Heart left ventricle (tissue), 16 donors: ENCODE data around the gene KCND1. TPM values are rescaled to one million over a fixed set of nuclear protein-coding genes. Genes with fewer than 3 reads are reported as not detected.
A peak's percentile ranks its signal among the peaks of the same experiment; 100 is the strongest.

Experiments used
- ATAC-seq, 4 donors: fragments of 200-7000 bp; cut with Tn5 transposase; one replicate each; pipeline ENCODE4 v1.9.1; 2020 to 2022; ENCODE audit warnings: moderate library complexity in 4 of 4, mild to moderate bottlenecking in 3 of 4, moderate number of reproducible peaks in 1 of 4
- DNase-seq, 5 donors: peaks; one replicate each; pipeline ENCODE4 v3.0.0-alpha.2; 2020
- H3K27ac ChIP-seq, 12 donors: fragments of 200-600 bp; sonication (generic) in 4 of 12; one replicate each; pipeline versions ENCODE4 v1.5.0 to v1.8.0; 2016 to 2022; ENCODE audit warnings: mild to moderate bottlenecking in 2 of 12
- H3K27me3 ChIP-seq, 9 donors: fragments of 200-600 bp; sonication (generic) in 2 of 9; one replicate each; pipeline versions ENCODE4 v1.5.1 to v1.8.0; 2016 to 2022; ENCODE audit warnings: mild to moderate bottlenecking in 3 of 9
- H3K36me3 ChIP-seq, 9 donors: fragments of 200-600 bp; sonication (generic) in 2 of 9; one replicate each; pipeline versions ENCODE4 v1.5.0 to v1.8.0; 2018 to 2022; ENCODE audit warnings: mild to moderate bottlenecking in 2 of 9
- H3K4me1 ChIP-seq, 12 donors: fragments of 200-600 bp; sonication (generic) in 4 of 12; one replicate each; pipeline versions ENCODE4 v1.5.0 to v1.8.0; 2016 to 2022; ENCODE audit warnings: mild to moderate bottlenecking in 3 of 12
- H3K4me3 ChIP-seq, 12 donors: fragments of 200-600 bp; sonication (generic) in 4 of 12; one replicate each; pipeline versions ENCODE4 v1.5.0 to v1.8.0; 2017 to 2022; ENCODE audit warnings: mild to moderate bottlenecking in 9 of 12, moderate library complexity in 4 of 12
- H3K9me3 ChIP-seq, 12 donors: fragments of 200-600 bp; sonication (generic) in 4 of 12; one replicate each; pipeline versions ENCODE4 v1.5.0 to v1.8.0; 2016 to 2022; ENCODE audit warnings: mild to moderate bottlenecking in 1 of 12
- CTCF ChIP-seq, 12 donors: fragments of 200-600 bp; sonication (generic) in 4 of 12; IDR thresholded peaks; one replicate each; pipeline versions ENCODE4 v1.5.0 to v1.8.0; 2018 to 2022; ENCODE audit warnings: antibody characterized with exemption in 12 of 12, mild to moderate bottlenecking in 5 of 12
- POLR2A ChIP-seq, 2 donors: fragments of 450-650 bp; IDR thresholded peaks; one replicate each; pipeline ENCODE4 v1.6.1; 2017; ENCODE audit warnings: antibody characterized with exemption in 2 of 2, mild to moderate bottlenecking in 2 of 2, moderate library complexity in 2 of 2
- WGBS, 4 donors: extraction: QIAGEN DNeasy Blood & Tissue Kit in 2 of 4; methylation state at CpG; one replicate each; pipeline versions ENCODE4 v1.1.5 to v1.1.7; 2013 to 2018; 5-methylcytosine and 5-hydroxymethylcytosine counted together
- intact Hi-C, 10 donors: fragments of 100-400 bp; cut with DNase I; formaldehyde crosslinking; loops; one replicate each; pipeline versions ENCODE4 v1.11.1 to v1.14.2; 2022
- polyA plus RNA-seq, 2 donors: library from polyadenylated mRNA; stranded (reverse); fragments of 200-250 nt; gene quantifications; one replicate each; pipeline ENCODE4 v1.2.3, GENCODE V29; 2013
- total RNA-seq, 9 donors: library from RNA; depleted of rRNA in 2 of 9; stranded (reverse); fragments of >200 nt in 2 of 9; fragmentation: NEBNext Ultra II Directional in 3 of 9; extraction: Animal tissue kit (Norgen Biotek cat#: 25700) in 3 of 9; gene quantifications; one replicate each; pipeline versions ENCODE4 v1.1.0 to v1.2.4, GENCODE V29; 2016 to 2023
- donor health status: ischemic (EF 13 %, LVEDD 7.1; RV severe dilation, severe dysfunction).
- donor health status: healthy with polysubstance abuse.
- donor health status: DM: no; HTN: yes; CAD: no.
- donor health status: DM: no; HTN: no; CAD: no.
- donor health status: ischemic (EF 25% LVEDD 6.9; RV normal size, moderate dysfunction).
- donor health status: ischemic (EF 25% LVEDD 5.7; RV mildly dilated, moderate dysfunction).
- donor health status: healthy.
- donor health status: DM: yes; HTN: yes; CAD: no.
- donor health status: ischemic (EF 35%, LVEDD 5.7; RV mildly dilated, moderate dysfunction).
- donor health status: nonischemic (EF 11% LVEDD 7.7; RV severe dilation, severe dysfunction).
- donor health status: DM: yes; HTN: yes; CAD: no.
- donor health status: PGD.
- donor health status: ischemic (EF 29% LVEDD 5.4; RV normal size, mild dysfunction).
- donor health status: nonischemic (EF 23%, LVEDD 6.1; RV moderate dilation, normal function).

KCND1 gene
- total and polyA plus RNA-seq, 11 donors: 0.09 to 1.5 (median 0.29) TPM

- no peak for DNase-seq
- H3K27me3 ChIP-seq: peaks cover 0 to 7% (median 0%) of the 10 kb centered on the region in 9 donors
- peaks cover 0 to 56% (median 27%) of the 10 kb centered on the region in 9 donors for H3K36me3 ChIP-seq
- ATAC-seq: peak in 1 of 4 donors; percentile 8
- WGBS, 4 donors: 60 to 68% (median 65%) methylated on average over 4 to 6 of the region's 6 CpGs
- H3K9me3 ChIP-seq: no peaks in the 10 kb centered on the region
- TF ChIP-seq POLR2A (IDR thresholded peaks at IDR 0.05): no peak
- TF ChIP-seq CTCF (IDR thresholded peaks at IDR 0.05): no peak
- intact Hi-C loops: loop anchor here in 1 of 10 donors (10.0 kb wide), 1 partner anchor 59 kb away; no protein-coding TSS in a partner anchor
- H3K4me3 ChIP-seq: no peak overlapping the region
- H3K27ac ChIP-seq: no peak overlapping the region
- H3K4me1 ChIP-seq: peaks cover 0 to 9% (median 0%) of the 10 kb centered on the region in 12 donors
Measured at GRCh38 chrX:48976086-48976485, 4.4 kb upstream of the KCND1 start.

- Histone ChIP-seq H3K27me3 (peaks cover 0 to 7% (median 0%) of the 10 kb centered on the region in 9 donors), H3K36me3 (peaks cover 0 to 52% (median 23%) of the 10 kb centered on the region in 9 donors), H3K4me3 (no peak overlapping the region), H3K9me3 (no peaks in the 10 kb centered on the region), H3K4me1 (peaks cover 0 to 9% (median 0%) of the 10 kb centered on the region in 12 donors), H3K27ac (no peak overlapping the region)
- ATAC-seq (no peak), DNase-seq (no peak)
- intact Hi-C loops: loop anchor here in 1 of 10 donors (10.0 kb wide), 1 partner anchor 59 kb away; no protein-coding TSS in a partner anchor
- 78 to 97% (median 89%) methylated on average over 4 to 5 of the region's 5 CpGs for WGBS, 4 donors
- TF ChIP-seq CTCF (IDR thresholded peaks at IDR 0.05) (no peak), POLR2A (IDR thresholded peaks at IDR 0.05) (no peak)
Measured at GRCh38 chrX:48975541-48975940, 3.9 kb upstream of the KCND1 start.

- intact Hi-C loops: loop anchor here in 1 of 10 donors (10.0 kb wide), 1 partner anchor 60 kb away; no protein-coding TSS in a partner anchor
- H3K27ac ChIP-seq: no peak overlapping the region
- peaks cover 0 to 49% (median 23%) of the 10 kb centered on the region in 9 donors for H3K36me3 ChIP-seq
- H3K9me3 ChIP-seq: no peaks in the 10 kb centered on the region
- peaks cover 0 to 9% (median 0%) of the 10 kb centered on the region in 12 donors for H3K4me1 ChIP-seq
- no peak overlapping the region for H3K4me3 ChIP-seq
- 86 to 93% (median 89%) methylated on average over 7 of the region's 7 CpGs for WGBS, 4 donors
- no peak for TF ChIP-seq CTCF (IDR thresholded peaks at IDR 0.05)
- H3K27me3 ChIP-seq: peaks cover 0 to 7% (median 0%) of the 10 kb centered on the region in 9 donors
- ATAC-seq: no peak
- DNase-seq: no peak
Measured at GRCh38 chrX:48975041-48975440, 3.4 kb upstream of the KCND1 start.

- Histone ChIP-seq H3K36me3 (peaks cover 0 to 45% (median 23%) of the 10 kb centered on the region in 9 donors), H3K4me1 (peaks cover 0 to 9% (median 0%) of the 10 kb centered on the region in 12 donors), H3K27me3 (peaks cover 0 to 7% (median 0%) of the 10 kb centered on the region in 9 donors), H3K4me3 (no peak overlapping the region), H3K27ac (no peak overlapping the region), H3K9me3 (no peaks in the 10 kb centered on the region)
- intact Hi-C loops: loop anchor here in 1 of 10 donors (10.0 kb wide), 1 partner anchor 60 kb away; no protein-coding TSS in a partner anchor
- DNase-seq (no peak), ATAC-seq (no peak)
- no peak for TF ChIP-seq POLR2A (IDR thresholded peaks at IDR 0.05)
- 73 to 96% (median 84%) methylated on average over 2 of the region's 2 CpGs for WGBS, 4 donors
Measured at GRCh38 chrX:48974574-48974973, 2.9 kb upstream of the KCND1 start.
